OCI-LY3 (cell line): ENCODE results near the gene CROCC2.

Source experiments
- H2AFZ ChIP-seq: fragments of 200-600, 300-600 bp; shearing (Covaris generic); 2 replicates; pipeline ENCODE4 v1.6.0; 2014; ENCODE audit warnings: antibody characterized with exemption, low read depth, low read length
- H3K27ac ChIP-seq: fragments of 200-600, 300-600 bp; sonication (generic); 2 replicates; pipeline ENCODE4 v1.5.1; 2014; ENCODE audit warnings: mild to moderate bottlenecking, low read length, moderate library complexity, mixed read lengths
- H3K27me3 ChIP-seq: fragments of 200-600, 300-600 bp; sonication (generic); 2 replicates; pipeline ENCODE4 v1.6.1; 2014; ENCODE audit warnings: low read depth, low read length, mixed read lengths
- H3K36me3 ChIP-seq: fragments of 200-600, 300-600 bp; sonication (generic); replicated peaks from 2 replicates; pipeline ENCODE3; 2014; ENCODE audit warnings: low read depth, low read length, mixed read lengths
- H3K4me1 ChIP-seq: fragments of 300-600, 200-600 bp; sonication (generic); 2 replicates; pipeline ENCODE4 v1.6.1; 2014; ENCODE audit warnings: low read length, mixed read lengths
- H3K4me2 ChIP-seq: fragments of 200-600, 300-600 bp; sonication (generic); 2 replicates; pipeline ENCODE4 v1.6.1; 2014; ENCODE audit warnings: low read length, mixed read lengths
- H3K4me3 ChIP-seq: fragments of 300-600, 200-600 bp; sonication (generic); 2 replicates; pipeline ENCODE4 v1.5.1; 2014; ENCODE audit warnings: antibody characterized with exemption, mild to moderate bottlenecking, low read length, moderate library complexity
- H3K79me2 ChIP-seq: fragments of 300-600, 200-600 bp; shearing (Covaris generic); 2 replicates; pipeline ENCODE4 v1.6.1; 2014; ENCODE audit warnings: mild to moderate bottlenecking, low read length, mixed read lengths
- H3K9ac ChIP-seq: fragments of 300-600, 200-600 bp; shearing (Covaris generic); 2 replicates; pipeline ENCODE4 v1.6.0; 2014; ENCODE audit warnings: mild to moderate bottlenecking, low read length, moderate library complexity
- H3K9me3 ChIP-seq: fragments of 200-600, 300-600 bp; shearing (Covaris generic); 2 replicates; pipeline ENCODE4 v1.6.1; 2014; ENCODE audit warnings: low read length, mixed read lengths; ENCODE audit not compliant: insufficient read depth
- H4K20me1 ChIP-seq: fragments of 200-600, 300-600 bp; sonication (generic); 2 replicates; pipeline ENCODE4 v1.6.1; 2016; ENCODE audit warnings: low read length, mixed read lengths; ENCODE audit not compliant: insufficient read depth
- CTCF ChIP-seq: fragments of 200-600, 300-600 bp; sonication (generic); IDR thresholded peaks from 2 replicates; pipeline ENCODE4 v1.5.1; 2014; ENCODE audit warnings: antibody characterized with exemption, low read length, low read depth
- EZH2phosphoT487 ChIP-seq: fragments of 200-600 bp; shearing (Covaris generic); IDR thresholded peaks from 2 replicates; pipeline ENCODE4 v1.6.1; 2018; ENCODE audit warnings: antibody characterized with exemption, mixed run types, low read depth

Gene CROCC2

DNA sequence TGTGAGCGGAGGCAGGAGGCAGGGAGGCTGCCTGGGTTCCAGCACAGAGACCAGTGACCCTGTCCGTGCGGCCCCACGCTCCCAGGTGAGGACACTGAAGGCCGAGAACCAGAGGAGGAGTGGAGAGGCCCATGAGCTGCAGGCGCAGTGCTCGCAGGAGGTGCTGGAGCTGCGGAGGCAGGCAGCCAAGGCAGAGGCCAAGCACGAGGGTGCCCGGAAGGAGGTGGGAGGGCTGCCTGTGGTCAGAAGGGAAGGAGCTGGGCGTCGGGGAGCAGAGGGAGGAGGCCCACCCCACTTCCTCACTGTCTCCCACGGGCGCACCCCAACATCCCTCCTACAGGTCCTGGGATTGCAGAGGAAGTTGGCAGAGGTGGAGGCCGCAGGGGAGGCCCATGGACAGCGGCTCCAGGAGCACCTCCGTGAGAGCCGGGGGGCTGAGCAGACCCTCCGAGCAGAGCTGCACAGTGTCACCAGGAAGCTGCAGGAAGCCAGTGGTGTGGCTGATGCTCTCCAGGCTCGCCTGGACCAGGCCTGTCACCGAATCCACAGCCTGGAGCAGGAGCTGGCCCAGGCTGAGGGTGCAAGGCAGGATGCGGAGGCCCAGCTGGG, 59.3 kb downstream of the CROCC2 start:
- Histone ChIP-seq H3K9me3 (no peaks in the 10 kb centered on the region), H3K27ac (no peak overlapping the region), H3K4me3 (no peak overlapping the region), H3K79me2 (no peaks in the 10 kb centered on the region), H3K4me2 (no peak overlapping the region), H2AFZ (no peak overlapping the region), H3K27me3 (no peaks in the 10 kb centered on the region), H3K9ac (no peak overlapping the region), H4K20me1 (no peaks in the 10 kb centered on the region), H3K36me3 (no peaks in the 10 kb centered on the region), H3K4me1 (no peaks in the 10 kb centered on the region)
- no peak for TF ChIP-seq EZH2phosphoT487
- no peak for TF ChIP-seq CTCF

DNA sequence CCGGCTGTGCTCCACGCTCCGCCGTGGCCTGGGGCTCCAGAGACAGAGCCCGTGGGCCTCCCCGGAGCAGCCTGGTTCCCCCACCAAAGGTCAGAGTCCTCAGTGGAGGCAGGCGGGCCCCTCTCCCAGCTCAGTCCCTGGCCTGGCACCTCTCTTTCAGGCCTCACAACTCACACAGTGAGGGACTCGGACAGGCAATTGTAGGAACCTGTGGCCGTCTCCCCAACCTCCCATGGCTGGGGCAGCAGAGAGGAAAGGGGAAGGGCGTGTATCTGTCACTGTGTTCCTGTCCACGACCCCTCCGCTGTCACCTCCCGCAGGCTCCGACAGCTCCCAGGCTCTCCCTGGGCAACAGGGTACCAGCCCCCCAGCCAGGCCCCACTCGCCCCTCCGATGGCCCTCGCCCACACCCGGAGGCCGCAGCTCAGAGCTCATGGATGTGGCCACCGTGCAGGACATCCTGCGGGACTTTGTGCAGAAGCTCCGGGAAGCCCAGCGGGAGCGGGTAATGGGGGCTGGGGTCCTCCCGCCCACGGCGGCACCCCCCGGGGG, 59.8 kb downstream of the CROCC2 start:
- H3K27ac ChIP-seq = no peak overlapping the region
- TF ChIP-seq CTCF (no peak), EZH2phosphoT487 (no peak)

DNA sequence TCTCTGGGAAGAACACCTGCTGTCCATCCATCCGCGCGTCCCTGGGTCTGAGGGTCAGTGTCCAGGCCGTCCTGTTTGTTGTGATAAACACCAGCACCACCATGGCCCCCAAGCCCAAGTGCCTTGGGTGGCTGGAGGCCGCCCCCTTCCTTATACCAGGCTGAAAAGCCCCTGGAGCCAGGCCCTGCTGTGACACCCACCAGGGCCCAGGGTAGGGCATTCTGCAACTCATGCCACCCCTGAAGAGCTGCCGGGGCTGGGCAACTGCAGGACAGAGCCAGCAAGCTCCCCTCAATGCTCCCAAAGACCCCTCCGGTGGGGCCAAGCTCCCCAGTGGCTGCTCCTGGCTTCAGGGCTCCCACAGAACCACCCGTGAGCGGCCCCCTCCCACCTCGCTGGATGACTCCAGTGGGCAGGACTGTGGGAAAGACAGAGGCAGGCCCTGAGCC, 60.3 kb downstream of the CROCC2 start:
- Histone ChIP-seq H3K4me2 (no peak overlapping the region), H3K27me3 (no peaks in the 10 kb centered on the region), H3K9me3 (no peaks in the 10 kb centered on the region), H3K27ac (no peak overlapping the region), H2AFZ (no peak overlapping the region), H3K4me1 (no peaks in the 10 kb centered on the region), H3K4me3 (no peak overlapping the region), H3K9ac (no peak overlapping the region), H3K36me3 (no peaks in the 10 kb centered on the region), H4K20me1 (no peaks in the 10 kb centered on the region), H3K79me2 (no peaks in the 10 kb centered on the region)
- TF ChIP-seq CTCF (no peak), EZH2phosphoT487 (no peak)

More for the DNA sequence above, 59.8 kb downstream of the CROCC2 start:
- Histone ChIP-seq H3K4me3 (no peak overlapping the region), H3K79me2 (no peaks in the 10 kb centered on the region), H3K9me3 (no peaks in the 10 kb centered on the region), H2AFZ (no peak overlapping the region), H3K4me1 (no peaks in the 10 kb centered on the region), H3K9ac (no peak overlapping the region), H3K4me2 (no peak overlapping the region), H3K27me3 (no peaks in the 10 kb centered on the region), H3K36me3 (no peaks in the 10 kb centered on the region), H4K20me1 (no peaks in the 10 kb centered on the region)

- no peak overlapping the region for H3K9ac ChIP-seq
Observed at GRCh38 chr2:240966906-240967680, 61.0 kb downstream of the CROCC2 start.

More at GRCh38 chr2:240966906-240967680, 61.0 kb downstream of the CROCC2 start:
- H3K27ac ChIP-seq = no peak overlapping the region
- H3K4me3 ChIP-seq = no peak overlapping the region
- H3K9me3 ChIP-seq = no peaks in the 10 kb centered on the region
- H4K20me1 ChIP-seq = no peaks in the 10 kb centered on the region
- H3K79me2 ChIP-seq = no peaks in the 10 kb centered on the region
- no peaks in the 10 kb centered on the region for H3K27me3 ChIP-seq
- H2AFZ ChIP-seq = no peak overlapping the region
- H3K4me2 ChIP-seq = no peak overlapping the region
- TF ChIP-seq EZH2phosphoT487 (no peak), CTCF (no peak)
- H3K36me3 ChIP-seq = no peaks in the 10 kb centered on the region
- no peaks in the 10 kb centered on the region for H3K4me1 ChIP-seq
